Colonic mucosa (tissue), 4 donors: Measurements from ENCODE around the gene RNF208. TPM values are rescaled to one million over a fixed set of nuclear protein-coding genes. Genes with fewer than 3 reads are reported as not detected.

Experiments
- DNase-seq: peaks from one replicate; pipeline ENCODE4 v3.0.0-alpha.2; 2020
- H3K27ac ChIP-seq: fragments of 200-600 bp; one replicate; pipeline ENCODE4 v1.8.0; 2021
- H3K27me3 ChIP-seq: fragments of 200-600 bp; one replicate; pipeline ENCODE4 v1.8.0; 2021
- H3K36me3 ChIP-seq: fragments of 200-600 bp; one replicate; pipeline ENCODE4 v1.8.0; 2021
- H3K4me1 ChIP-seq: fragments of 200-600 bp; one replicate; pipeline ENCODE4 v1.8.0; 2021; ENCODE audit warnings: mild to moderate bottlenecking
- H3K4me3 ChIP-seq: fragments of 200-600 bp; one replicate; pipeline ENCODE4 v1.8.0; 2021
- H3K9ac ChIP-seq, 2 donors: one replicate each; pipeline ENCODE4 v1.7.0; 2013; ENCODE audit warnings: control low read depth in 2 of 2, low read depth in 2 of 2, low read length in 2 of 2
- H3K9me3 ChIP-seq: fragments of 200-600 bp; one replicate; pipeline ENCODE4 v1.8.0; 2021
- intact Hi-C: fragments of 100-400 bp; cut with DNase I; formaldehyde crosslinking; loops from one replicate; pipeline ENCODE4 v1.14.1; 2022
- total RNA-seq, 2 donors: library from RNA; stranded (reverse); fragmentation: NEBNext Ultra II Directional in 1 of 2; extraction: Animal tissue kit (Norgen Biotek cat#: 25700) in 1 of 2; gene quantifications; one replicate each; pipeline ENCODE4 v1.2.1, GENCODE V29; 2021
- TF ChIP-seq, protein P1 (sequence below): fragments of 200-600 bp; IDR thresholded peaks from one replicate; pipeline ENCODE4 v1.8.0; 2022; ENCODE audit warnings: antibody characterized with exemption, mild to moderate bottlenecking
- donor health status: healthy.
- donor health status: DM: no; HTN: no; CAD: no.
- donor health status: DM: no; HTN: no; CAD: no.

Gene RNF208
- total RNA-seq, 2 donors from 2014 or later = 6.5 to 9.3 TPM

GRCh38 chr9:137233143-137233980 is 11.3 kb upstream of the RNF208 start:
- Histone ChIP-seq H3K4me1 (peaks cover 29% of the 10 kb centered on the region), H3K27me3 (peaks cover 44% of the 10 kb centered on the region), H3K9me3 (no peaks in the 10 kb centered on the region), H3K9ac (no peak overlapping the region), H3K27ac (no peak overlapping the region), H3K36me3 (no peaks in the 10 kb centered on the region), H3K4me3 (no peak overlapping the region)
- intact Hi-C loops = no loop called here
- no peak for DNase-seq
- TF ChIP-seq, protein P1, sequence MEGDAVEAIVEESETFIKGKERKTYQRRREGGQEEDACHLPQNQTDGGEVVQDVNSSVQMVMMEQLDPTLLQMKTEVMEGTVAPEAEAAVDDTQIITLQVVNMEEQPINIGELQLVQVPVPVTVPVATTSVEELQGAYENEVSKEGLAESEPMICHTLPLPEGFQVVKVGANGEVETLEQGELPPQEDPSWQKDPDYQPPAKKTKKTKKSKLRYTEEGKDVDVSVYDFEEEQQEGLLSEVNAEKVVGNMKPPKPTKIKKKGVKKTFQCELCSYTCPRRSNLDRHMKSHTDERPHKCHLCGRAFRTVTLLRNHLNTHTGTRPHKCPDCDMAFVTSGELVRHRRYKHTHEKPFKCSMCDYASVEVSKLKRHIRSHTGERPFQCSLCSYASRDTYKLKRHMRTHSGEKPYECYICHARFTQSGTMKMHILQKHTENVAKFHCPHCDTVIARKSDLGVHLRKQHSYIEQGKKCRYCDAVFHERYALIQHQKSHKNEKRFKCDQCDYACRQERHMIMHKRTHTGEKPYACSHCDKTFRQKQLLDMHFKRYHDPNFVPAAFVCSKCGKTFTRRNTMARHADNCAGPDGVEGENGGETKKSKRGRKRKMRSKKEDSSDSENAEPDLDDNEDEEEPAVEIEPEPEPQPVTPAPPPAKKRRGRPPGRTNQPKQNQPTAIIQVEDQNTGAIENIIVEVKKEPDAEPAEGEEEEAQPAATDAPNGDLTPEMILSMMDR = no peak

DNA sequence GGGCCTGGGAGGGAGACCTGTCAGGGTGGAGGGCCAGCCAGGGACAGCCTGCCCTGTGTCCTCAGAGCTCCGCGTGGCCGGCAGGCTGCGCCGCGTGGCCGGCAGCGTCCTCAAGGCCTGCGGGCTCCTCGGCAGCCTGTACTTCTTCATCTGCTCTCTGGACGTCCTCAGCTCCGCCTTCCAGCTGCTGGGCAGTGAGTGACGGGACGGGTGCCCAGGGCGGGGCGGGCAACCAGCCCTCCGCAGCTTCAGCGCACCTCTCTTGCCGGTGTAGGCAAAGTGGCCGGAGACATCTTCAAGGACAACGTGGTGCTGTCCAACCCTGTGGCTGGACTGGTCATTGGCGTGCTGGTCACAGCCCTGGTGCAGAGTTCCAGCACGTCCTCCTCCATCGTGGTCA is 10.5 kb upstream of the RNF208 start:
- peaks cover 44% of the 10 kb centered on the region for H3K27me3 ChIP-seq
- TF ChIP-seq, protein P1 = no peak
- H3K9ac ChIP-seq = no peak overlapping the region
- no peak for DNase-seq
- H3K36me3 ChIP-seq = no peaks in the 10 kb centered on the region
- H3K4me1 ChIP-seq = peaks cover 23% of the 10 kb centered on the region
- no peak overlapping the region for H3K4me3 ChIP-seq
- intact Hi-C loops = no loop called here
- H3K9me3 ChIP-seq = no peaks in the 10 kb centered on the region
- H3K27ac ChIP-seq = no peak overlapping the region

DNA sequence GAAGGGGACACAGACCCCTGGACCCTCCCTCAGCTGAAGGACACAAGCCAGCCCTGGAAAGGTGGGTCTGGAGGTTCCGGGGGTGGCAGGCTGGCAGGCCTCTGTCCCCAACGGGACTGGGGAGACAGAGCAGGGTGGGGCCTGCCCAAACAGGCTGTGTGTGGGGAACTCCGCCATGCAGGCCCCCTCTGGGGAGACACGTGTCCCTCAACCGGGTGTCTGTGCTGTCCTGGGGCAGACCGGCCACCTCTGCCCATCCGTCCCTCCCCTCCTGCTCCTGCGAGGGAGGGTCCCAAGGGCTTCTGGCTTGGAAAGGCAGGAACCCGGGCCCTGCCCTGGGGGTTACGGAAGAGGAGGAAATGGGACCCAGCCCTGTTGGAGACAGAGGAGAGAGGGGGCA is 10.1 kb upstream of the RNF208 start:
- intact Hi-C loops = no loop called here
- H3K36me3 ChIP-seq = no peaks in the 10 kb centered on the region
- H3K9ac ChIP-seq = peak overlapping the region in 1 of 2 donors; percentile 39
- no peak for DNase-seq
- H3K9me3 ChIP-seq = no peaks in the 10 kb centered on the region
- H3K4me3 ChIP-seq = no peak overlapping the region
- H3K4me1 ChIP-seq = peaks cover 23% of the 10 kb centered on the region
- TF ChIP-seq, protein P1 = no peak
- H3K27ac ChIP-seq = no peak overlapping the region
- peaks cover 44% of the 10 kb centered on the region for H3K27me3 ChIP-seq

DNA sequence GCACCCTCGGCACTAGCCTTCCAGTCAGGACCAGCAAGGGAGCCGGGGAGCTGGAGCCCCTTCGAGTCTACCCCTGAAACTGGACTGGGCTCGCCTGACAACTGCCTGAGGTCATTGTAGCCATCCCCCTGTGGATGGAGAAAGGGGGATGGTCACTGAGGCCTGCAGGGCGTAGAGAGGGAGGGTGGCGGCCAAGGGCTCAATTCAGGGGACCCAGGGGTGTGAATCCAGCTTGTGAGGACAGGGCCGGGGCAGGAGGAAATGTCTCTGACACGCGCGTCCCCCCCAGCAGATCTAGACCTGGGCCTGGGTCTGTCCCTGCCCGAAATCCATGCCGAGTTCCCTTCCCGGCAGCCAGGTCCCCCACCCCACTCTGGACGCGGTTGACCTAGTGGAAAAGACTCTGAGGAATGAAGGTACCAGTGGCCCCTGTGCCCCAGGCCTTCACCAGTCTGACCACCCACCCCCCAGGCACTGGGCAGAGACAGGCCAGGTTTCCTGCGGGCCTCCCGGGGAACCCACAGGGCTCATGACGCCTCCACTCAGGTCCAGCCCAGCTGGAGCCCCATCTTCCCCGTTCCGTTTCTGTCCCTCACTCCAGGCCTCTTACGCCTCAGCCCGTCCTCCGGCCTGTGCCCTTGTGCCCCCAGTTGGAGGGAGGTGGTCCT is 9.5 kb upstream of the RNF208 start:
- TF ChIP-seq, protein P1 = no peak
- DNase-seq = no peak
- Histone ChIP-seq H3K27me3 (peaks cover 44% of the 10 kb centered on the region), H3K4me1 (peaks cover 23% of the 10 kb centered on the region), H3K9ac (no peak overlapping the region), H3K9me3 (no peaks in the 10 kb centered on the region), H3K4me3 (no peak overlapping the region), H3K27ac (no peak overlapping the region), H3K36me3 (no peaks in the 10 kb centered on the region)
- intact Hi-C loops = no loop called here

DNA sequence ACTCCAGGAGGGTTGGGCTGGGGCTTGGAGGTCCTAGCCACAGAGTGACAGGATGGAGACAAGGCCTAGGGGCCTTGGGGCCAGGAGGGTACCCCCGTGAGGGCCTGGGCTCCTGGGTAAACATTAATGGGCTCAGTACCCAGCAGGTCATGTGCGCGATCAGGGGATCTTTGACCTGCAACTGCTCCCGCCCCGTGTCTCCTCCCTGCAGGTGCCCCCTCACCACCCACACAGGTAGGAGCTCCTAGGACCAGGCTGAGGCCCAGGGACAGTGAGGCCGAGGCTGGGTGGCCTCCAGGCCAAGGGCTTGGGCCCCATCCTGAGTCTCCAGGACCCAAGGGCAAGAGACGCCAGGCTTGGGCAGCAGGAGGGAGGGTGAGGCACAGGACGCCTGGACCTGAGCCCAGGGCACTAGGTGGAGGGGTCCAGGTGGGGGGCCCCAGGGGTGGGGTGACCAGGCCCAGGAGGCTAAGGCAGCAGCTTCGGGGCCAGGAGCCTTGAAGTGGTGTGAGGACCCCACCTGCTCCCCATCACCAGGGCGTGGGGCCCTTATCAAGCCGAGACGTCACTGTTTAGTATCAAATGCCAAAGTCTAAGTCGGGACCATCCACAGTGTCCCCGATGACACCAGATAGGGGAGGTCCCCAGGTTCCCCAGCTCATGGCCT is 8.8 kb upstream of the RNF208 start, which contains the start of gene SLC34A3:
SLC34A3 (plus strand) TSS at position 197 of the 667 bp plus-strand sequence. CDS start 802 bp downstream, outside the sequence.
- H3K36me3 ChIP-seq = no peaks in the 10 kb centered on the region
- no peak within 1 kb of the TSS for H3K4me3 ChIP-seq
- no peaks in the 10 kb centered on the region for H3K9me3 ChIP-seq
- intact Hi-C loops = no loop called here
- H3K9ac ChIP-seq = no peak within 1 kb of the TSS
- H3K4me1 ChIP-seq = peaks cover 18% of the 10 kb centered on the region
- no peak for DNase-seq
- H3K27me3 ChIP-seq = peaks cover 44% of the 10 kb centered on the region
- TF ChIP-seq, protein P1 = no peak
- H3K27ac ChIP-seq = no peak within 1 kb of the TSS
